Stomach (tissue), 9 donors: ENCODE data around the gene ATP10B. TPM values are rescaled to one million over a fixed set of nuclear protein-coding genes. Genes with fewer than 3 reads are reported as not detected.
"Not testable (repeated sequence)": the region's sequence is repeated elsewhere in the genome, so short reads cannot be mapped to it uniquely, and the experiment has no call there.

Source experiments
- DNase-seq, 2 donors: peaks; one replicate each; pipeline versions ENCODE4 v3.0.0 to v3.0.0-alpha.2; 2013 to 2019
- H3K27ac ChIP-seq, 5 donors: fragments of 200-600 bp in 4 of 5; sonication (generic) in 4 of 5; one replicate each; pipeline ENCODE4 v1.5.1; 2013 to 2019; ENCODE audit warnings: mild to moderate bottlenecking in 1 of 5, moderate library complexity in 1 of 5
- H3K27me3 ChIP-seq, 3 donors: fragments of 200-600 bp; sonication (generic); one replicate each; pipeline ENCODE4 v1.5.1; 2017 to 2019; ENCODE audit warnings: mixed run types in 1 of 3
- H3K36me3 ChIP-seq, 4 donors: fragments of 200-600 bp; sonication (generic); 1 replicate in 3 of 4; 2 replicates in 1 of 4; pipeline ENCODE4 v1.5.1; 2016 to 2019
- H3K4me1 ChIP-seq, 4 donors: fragments of 200-600 bp; sonication (generic); one replicate each; pipeline ENCODE4 v1.5.1; 2016 to 2019
- H3K4me3 ChIP-seq, 4 donors: fragments of 200-600 bp; sonication (generic) in 3 of 4; one replicate each; pipeline ENCODE4 v1.5.1; 2016 to 2019; ENCODE audit warnings: mild to moderate bottlenecking in 1 of 4
- H3K9me3 ChIP-seq, 4 donors: fragments of 200-600 bp; sonication (generic); one replicate each; pipeline ENCODE4 v1.5.1; 2016 to 2019
- EP300 ChIP-seq: sonication (generic); formaldehyde crosslinking; IDR thresholded peaks from one replicate; pipeline ENCODE4 v1.6.1; 2017; ENCODE audit warnings: antibody characterized with exemption
- POLR2A ChIP-seq, 4 donors: fragments of 450-650 bp; IDR thresholded peaks; one replicate each; pipeline ENCODE4 v1.6.1; 2016; ENCODE audit warnings: antibody characterized with exemption in 4 of 4, control low read depth in 2 of 4, mild to moderate bottlenecking in 1 of 4, moderate library complexity in 1 of 4
- POLR2AphosphoS5 ChIP-seq, 3 donors: sonication (generic); formaldehyde crosslinking; IDR thresholded peaks; one replicate each; pipeline ENCODE4 v1.6.1; 2016; ENCODE audit warnings: antibody characterized with exemption in 3 of 3
- WGBS, 5 donors: extraction: QIAGEN DNeasy Blood & Tissue Kit in 3 of 5; methylation state at CpG; one replicate each; pipeline versions ENCODE4 v1.1.5 to v1.1.7; 2013 to 2018; 5-methylcytosine and 5-hydroxymethylcytosine counted together
- intact Hi-C: fragments of 100-400 bp; cut with DNase I; formaldehyde crosslinking; loops from one replicate; pipeline ENCODE4 v1.15.1; 2023; ENCODE audit warnings: low total_unique reads
- polyA plus RNA-seq, 3 donors: library from polyadenylated mRNA; stranded (reverse); fragments of 200-250 nt; gene quantifications; one replicate each; pipeline ENCODE4 v1.2.3, GENCODE V29; 2013
- total RNA-seq, 5 donors: library from RNA; depleted of rRNA; stranded (reverse); fragments of >200 nt; gene quantifications; one replicate each; pipeline versions ENCODE4 v1.1.0 to v1.2.3, GENCODE V29; 2014 to 2016
- TF ChIP-seq, protein P1 (sequence below), 7 experiments: fragments of 450-650 bp in 4 of 7; fragments of 200-600 bp in 3 of 7; sonication (generic) in 3 of 7; IDR thresholded peaks; one replicate each; pipeline ENCODE4 v1.5.1; 2016 to 2019; ENCODE audit warnings: antibody characterized with exemption in 7 of 7, control low read depth in 2 of 7, mild to moderate bottlenecking in 1 of 7
- donor health status: healthy with polysubstance abuse.
- donor health status: Bipolar disorder and iron deficiency.
- donor health status: healthy.

Gene ATP10B
- total and polyA plus RNA-seq, 8 donors, result 0.25 to 115 (median 4.4) TPM

DNA sequence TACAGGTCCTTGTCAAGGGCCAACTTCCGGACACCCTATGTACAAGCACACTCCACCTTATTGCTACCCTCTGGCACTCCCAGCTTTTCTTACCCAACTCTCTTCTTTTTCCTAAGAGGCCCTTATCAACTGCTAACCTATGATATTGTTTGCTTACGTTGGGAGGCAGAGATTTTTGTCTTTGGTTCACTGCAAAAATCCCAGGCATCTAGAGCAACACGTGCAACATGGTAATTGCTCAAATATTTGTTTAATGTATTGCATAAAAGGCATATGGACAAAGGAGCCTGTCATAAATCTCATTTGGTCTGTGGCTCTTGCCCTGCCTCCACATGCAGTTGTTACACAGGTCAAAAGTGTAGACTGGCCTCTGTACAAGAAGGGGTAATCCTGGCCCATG is 35.8 kb upstream of the ATP10B start:
- TF ChIP-seq EP300 (no peak), POLR2AphosphoS5 (IDR thresholded peaks at IDR 0.05) (peak in 1 of 3 donors; percentile 68), POLR2A (IDR thresholded peaks at IDR 0.05) (no peak)
- H3K4me1 ChIP-seq, result peaks cover 6 to 29% (median 14%) of the 10 kb centered on the region in 4 donors
- peak; percentile 33 to 79 for DNase-seq
- no peaks in the 10 kb centered on the region for H3K36me3 ChIP-seq
- H3K27me3 ChIP-seq, result no peaks in the 10 kb centered on the region
- 29 to 40% (median 35%) methylated on average over 3 of the region's 3 CpGs for WGBS, 5 donors
- H3K9me3 ChIP-seq, result no peaks in the 10 kb centered on the region
- H3K27ac ChIP-seq, result peak overlapping the region in 4 of 5 donors; percentile 38 to 66 (median 42)
- intact Hi-C loops, result no loop called here
- no peak overlapping the region for H3K4me3 ChIP-seq

DNA sequence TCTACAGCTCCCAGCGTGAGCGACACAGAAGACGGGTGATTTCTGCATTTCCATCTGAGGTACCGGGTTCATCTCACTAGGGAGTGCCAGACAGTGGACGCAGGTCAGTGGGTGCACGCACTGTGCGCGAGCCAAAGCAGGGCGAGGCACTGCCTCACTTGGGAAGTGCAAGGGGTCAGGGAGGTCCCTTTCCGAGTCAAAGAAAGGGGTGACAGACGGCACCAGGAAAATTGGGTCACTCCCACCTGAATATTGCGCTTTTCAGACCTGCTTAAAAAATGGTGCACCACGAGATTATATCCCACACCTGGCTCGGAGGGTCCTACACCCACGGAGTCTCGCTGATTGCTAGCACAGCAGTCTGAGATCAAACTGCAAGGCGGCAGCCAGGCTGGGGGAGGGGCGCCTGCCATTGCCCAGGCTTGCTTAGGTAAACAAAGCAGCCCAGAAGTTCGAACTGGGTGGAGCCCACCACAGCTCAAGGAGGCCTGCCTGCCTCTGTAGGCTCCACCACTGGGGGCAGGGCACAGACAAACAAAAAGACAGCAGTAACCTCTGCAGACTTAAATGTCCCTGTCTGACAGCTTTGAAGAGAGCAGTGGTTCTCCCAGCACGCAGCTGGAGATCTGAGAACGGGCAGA is 21.7 kb upstream of the ATP10B start:
- intact Hi-C loops, H3K27ac ChIP-seq, H3K4me1 ChIP-seq, H3K36me3 ChIP-seq, H3K9me3 ChIP-seq, H3K27me3 ChIP-seq: not testable (repeated sequence)
- DNase-seq, result peak in 1 of 2 donors; percentile 35
- peak overlapping the region in 3 of 4 donors; percentile 5 to 27 (median 20) for H3K4me3 ChIP-seq
- 12 to 33% (median 25%) methylated on average over 16 to 20 of the region's 21 CpGs for WGBS, 5 donors

DNA sequence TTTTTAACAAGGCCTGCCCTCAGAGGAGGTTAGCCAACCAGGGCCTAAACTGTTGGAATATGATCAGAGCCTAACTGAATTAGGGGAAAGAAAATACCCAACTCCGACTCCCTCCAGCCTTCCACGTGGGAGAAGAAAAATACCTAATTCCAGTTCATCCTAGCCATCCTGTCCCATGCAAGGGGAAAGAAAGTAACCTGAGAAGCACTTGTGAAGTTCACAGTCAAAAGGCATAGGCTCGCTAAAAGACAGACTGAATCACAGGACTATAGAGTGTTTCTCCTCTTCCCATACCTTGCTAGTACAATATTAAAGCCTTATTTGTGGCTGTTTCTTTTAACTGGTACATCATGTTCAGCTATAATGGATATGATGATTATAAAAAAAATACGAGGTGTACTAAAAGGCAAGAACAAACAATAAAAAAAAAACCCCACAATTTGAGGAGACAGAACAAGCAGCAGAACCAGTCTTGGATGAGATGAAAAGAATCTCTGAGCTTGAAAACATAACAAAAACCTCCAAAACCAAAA is 18.0 kb upstream of the ATP10B start:
- intact Hi-C loops, result no loop called here
- TF ChIP-seq EP300 (no peak), POLR2A (IDR thresholded peaks at IDR 0.05) (no peak), POLR2AphosphoS5 (IDR thresholded peaks at IDR 0.05) (no peak)
- TF ChIP-seq, protein P1, sequence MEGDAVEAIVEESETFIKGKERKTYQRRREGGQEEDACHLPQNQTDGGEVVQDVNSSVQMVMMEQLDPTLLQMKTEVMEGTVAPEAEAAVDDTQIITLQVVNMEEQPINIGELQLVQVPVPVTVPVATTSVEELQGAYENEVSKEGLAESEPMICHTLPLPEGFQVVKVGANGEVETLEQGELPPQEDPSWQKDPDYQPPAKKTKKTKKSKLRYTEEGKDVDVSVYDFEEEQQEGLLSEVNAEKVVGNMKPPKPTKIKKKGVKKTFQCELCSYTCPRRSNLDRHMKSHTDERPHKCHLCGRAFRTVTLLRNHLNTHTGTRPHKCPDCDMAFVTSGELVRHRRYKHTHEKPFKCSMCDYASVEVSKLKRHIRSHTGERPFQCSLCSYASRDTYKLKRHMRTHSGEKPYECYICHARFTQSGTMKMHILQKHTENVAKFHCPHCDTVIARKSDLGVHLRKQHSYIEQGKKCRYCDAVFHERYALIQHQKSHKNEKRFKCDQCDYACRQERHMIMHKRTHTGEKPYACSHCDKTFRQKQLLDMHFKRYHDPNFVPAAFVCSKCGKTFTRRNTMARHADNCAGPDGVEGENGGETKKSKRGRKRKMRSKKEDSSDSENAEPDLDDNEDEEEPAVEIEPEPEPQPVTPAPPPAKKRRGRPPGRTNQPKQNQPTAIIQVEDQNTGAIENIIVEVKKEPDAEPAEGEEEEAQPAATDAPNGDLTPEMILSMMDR (IDR thresholded peaks at IDR 0.05), result no peak
- no peaks in the 10 kb centered on the region for H3K27me3 ChIP-seq
- H3K9me3 ChIP-seq, result no peaks in the 10 kb centered on the region
- no peaks in the 10 kb centered on the region for H3K36me3 ChIP-seq
- no peak overlapping the region for H3K4me3 ChIP-seq
- 51 to 64% (median 61%) methylated on average over 4 of the region's 4 CpGs for WGBS, 5 donors
- no peak overlapping the region for H3K27ac ChIP-seq
- peaks cover 0 to 4% (median 0%) of the 10 kb centered on the region in 4 donors for H3K4me1 ChIP-seq
- no peak for DNase-seq

DNA sequence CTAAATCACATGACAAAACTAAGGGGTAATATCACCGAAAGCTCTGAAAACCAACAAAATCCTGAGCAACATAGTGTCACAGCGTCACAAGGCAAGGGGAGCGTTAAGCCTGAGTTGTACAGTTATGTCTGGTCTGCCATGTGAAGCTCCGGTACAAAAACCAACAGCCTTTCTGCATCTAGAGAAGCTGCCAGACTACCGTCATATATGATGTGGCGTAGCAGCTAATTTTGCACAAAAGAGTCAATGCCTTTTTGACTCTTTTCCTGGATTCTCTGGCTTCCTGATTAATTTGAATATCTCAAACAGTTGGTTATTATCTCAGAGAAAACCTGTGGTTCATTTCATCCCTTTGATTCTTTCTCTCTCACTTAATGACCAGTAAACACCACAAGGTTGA is 16.0 kb upstream of the ATP10B start:
- intact Hi-C loops, result no loop called here
- TF ChIP-seq POLR2A (IDR thresholded peaks at IDR 0.05), result no peak
- TF ChIP-seq EP300, result no peak
- TF ChIP-seq, protein P1 (IDR thresholded peaks at IDR 0.05), result no peak
- no peak for TF ChIP-seq POLR2AphosphoS5 (IDR thresholded peaks at IDR 0.05)

DNA sequence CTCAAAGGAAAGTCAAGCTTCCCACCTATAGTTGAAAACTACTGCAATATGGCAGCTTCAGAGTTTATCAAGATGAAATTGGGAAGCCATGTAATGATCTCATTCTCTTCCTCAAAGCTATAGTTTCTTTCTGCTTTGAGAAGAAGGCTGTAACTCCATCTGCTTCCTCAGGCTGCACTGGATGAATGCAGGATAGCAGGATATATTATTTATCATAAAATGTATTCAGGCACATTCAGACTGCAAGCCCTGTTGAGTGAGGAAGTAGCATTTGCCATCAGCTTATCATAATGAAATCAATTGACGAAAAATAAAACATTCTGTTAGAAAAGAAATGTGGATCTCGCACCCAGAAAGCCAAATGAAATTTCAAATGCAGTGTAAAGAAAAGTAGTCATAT is 560 bp downstream of the ATP10B start:
- Histone ChIP-seq H3K4me3 (no peak overlapping the region), H3K27me3 (no peaks in the 10 kb centered on the region), H3K36me3 (no peaks in the 10 kb centered on the region), H3K4me1 (no peaks in the 10 kb centered on the region), H3K9me3 (no peaks in the 10 kb centered on the region), H3K27ac (no peak overlapping the region)
- 76 to 96% (median 95%) methylated on average over 2 of the region's 2 CpGs for WGBS, 5 donors
- intact Hi-C loops, result no loop called here
- no peak for DNase-seq
- TF ChIP-seq, protein P1 (IDR thresholded peaks at IDR 0.05), result no peak
- no peak for TF ChIP-seq POLR2AphosphoS5 (IDR thresholded peaks at IDR 0.05)
- TF ChIP-seq POLR2A (IDR thresholded peaks at IDR 0.05), result no peak
- no peak for TF ChIP-seq EP300

More for the DNA sequence above, 16.0 kb upstream of the ATP10B start:
- Histone ChIP-seq H3K4me1 (peaks cover 0 to 4% (median 0%) of the 10 kb centered on the region in 4 donors), H3K27me3 (no peaks in the 10 kb centered on the region), H3K36me3 (no peaks in the 10 kb centered on the region), H3K27ac (no peak overlapping the region), H3K4me3 (no peak overlapping the region), H3K9me3 (no peaks in the 10 kb centered on the region)
- 83 to 96% (median 91%) methylated on average over 6 of the region's 6 CpGs for WGBS, 5 donors
- peak in 1 of 2 donors; percentile 28 for DNase-seq
